Upper lobe of right lung (tissue), 1 donor: ENCODE measurements around the gene BLTP3A. TPM values are rescaled to one million over a fixed set of nuclear protein-coding genes. Genes with fewer than 3 reads are reported as not detected.
A peak's percentile ranks its signal among the peaks of the same experiment; 100 is the strongest.

ENCODE experiments used
- ATAC-seq: fragments of 200-7000 bp; cut with Tn5 transposase; one replicate; pipeline ENCODE4 v1.9.1; 2020; ENCODE audit warnings: mild to moderate bottlenecking, moderate library complexity
- DNase-seq: peaks from one replicate; pipeline ENCODE4 v3.0.0-alpha.2; 2020
- H3K27ac ChIP-seq: fragments of 200-600 bp; one replicate; pipeline ENCODE4 v1.8.0; 2022
- H3K27me3 ChIP-seq: fragments of 200-600 bp; one replicate; pipeline ENCODE4 v1.8.0; 2022; ENCODE audit warnings: mild to moderate bottlenecking
- H3K36me3 ChIP-seq: fragments of 200-600 bp; one replicate; pipeline ENCODE4 v1.8.0; 2022
- H3K4me1 ChIP-seq: fragments of 200-600 bp; one replicate; pipeline ENCODE4 v1.8.0; 2022
- H3K4me3 ChIP-seq: fragments of 200-600 bp; one replicate; pipeline ENCODE4 v1.8.0; 2022; ENCODE audit warnings: mild to moderate bottlenecking
- H3K9me3 ChIP-seq: fragments of 200-600 bp; one replicate; pipeline ENCODE4 v1.8.0; 2022
- CTCF ChIP-seq: fragments of 200-600 bp; IDR thresholded peaks from one replicate; pipeline ENCODE4 v1.8.0; 2022; ENCODE audit warnings: antibody characterized with exemption
- intact Hi-C: fragments of 100-400 bp; cut with DNase I; formaldehyde crosslinking; loops from one replicate; pipeline ENCODE4 v1.11.0; 2022
- total RNA-seq: library from RNA; stranded (reverse); fragmentation: NEBNext Ultra II Directional; extraction: Animal tissue kit (Norgen Biotek cat#: 25700); gene quantifications from one replicate; pipeline ENCODE4 v1.2.1, GENCODE V29; 2021
- donor health status: DM: no; HTN: yes; CAD: no; lungs with severe emphysema.

Gene BLTP3A
- total RNA-seq, 1 donor from 2014 or later = 12.9 TPM

- ATAC-seq = no peak
- TF ChIP-seq CTCF = no peak
- Histone ChIP-seq H3K4me3 (no peak overlapping the region), H3K4me1 (peaks cover 12% of the 10 kb centered on the region), H3K27ac (no peak overlapping the region), H3K9me3 (no peaks in the 10 kb centered on the region), H3K27me3 (no peaks in the 10 kb centered on the region), H3K36me3 (no peaks in the 10 kb centered on the region)
- intact Hi-C loops = no loop called here
- DNase-seq = no peak
Observed at GRCh38 chr6:34788111-34788510, 3.8 kb upstream of the BLTP3A start.

GRCh38 chr6:34791164-34791700 lies 651 bp upstream of the BLTP3A start:
- H3K4me1 ChIP-seq = peaks cover 22% of the 10 kb centered on the region

GRCh38 chr6:34792605-34793500 lies 970 bp downstream of the BLTP3A start:
- no peaks in the 10 kb centered on the region for H3K9me3 ChIP-seq
- peak; percentile 66 for ATAC-seq
- peak overlapping the region; percentile 89 for H3K4me3 ChIP-seq
- TF ChIP-seq CTCF = no peak
- DNase-seq = no peak
- no peaks in the 10 kb centered on the region for H3K36me3 ChIP-seq
- H3K27me3 ChIP-seq = no peaks in the 10 kb centered on the region
- H3K4me1 ChIP-seq = peaks cover 22% of the 10 kb centered on the region
- peak overlapping the region; percentile 94 for H3K27ac ChIP-seq
- intact Hi-C loops = no loop called here

More at GRCh38 chr6:34791164-34791700, 651 bp upstream of the BLTP3A start:
- ATAC-seq (peak; percentile 26), DNase-seq (peak; percentile 78)
- Histone ChIP-seq H3K9me3 (no peaks in the 10 kb centered on the region), H3K36me3 (no peaks in the 10 kb centered on the region), H3K27me3 (no peaks in the 10 kb centered on the region), H3K27ac (peak overlapping the region; percentile 94), H3K4me3 (peak overlapping the region; percentile 89)
- intact Hi-C loops = no loop called here
- no peak for TF ChIP-seq CTCF

- Histone ChIP-seq H3K36me3 (no peaks in the 10 kb centered on the region), H3K27ac (no peak overlapping the region), H3K9me3 (no peaks in the 10 kb centered on the region), H3K4me3 (no peak overlapping the region), H3K27me3 (no peaks in the 10 kb centered on the region), H3K4me1 (peaks cover 22% of the 10 kb centered on the region)
- intact Hi-C loops = no loop called here
- DNase-seq = no peak
- TF ChIP-seq CTCF = no peak
- no peak for ATAC-seq
Observed at GRCh38 chr6:34793877-34794276, 2.0 kb downstream of the BLTP3A start.

- ATAC-seq (no peak), DNase-seq (no peak)
- intact Hi-C loops = no loop called here
- no peak for TF ChIP-seq CTCF
- Histone ChIP-seq H3K9me3 (no peaks in the 10 kb centered on the region), H3K4me1 (peaks cover 15% of the 10 kb centered on the region), H3K27me3 (no peaks in the 10 kb centered on the region), H3K4me3 (no peak overlapping the region), H3K36me3 (no peaks in the 10 kb centered on the region), H3K27ac (no peak overlapping the region)
Observed at GRCh38 chr6:34795836-34796425, 4.0 kb downstream of the BLTP3A start.
